T1000 (cell line): ENCODE measurements around the gene TMOD1.
"Not testable (repeated sequence)": the region's sequence is repeated elsewhere in the genome, so short reads cannot be mapped to it uniquely, and the experiment has no call there.

Source experiments
- DNase-seq: peaks from one replicate; lab custom pipeline; 2025; ENCODE audit warnings: mixed read lengths; lab: John Stamatoyannopoulos, UW

The TMOD1 gene

GRCh38 chr9:97568461-97569275, 67.2 kb downstream of the TMOD1 start:
- DNase-seq = no peak

- no peak for DNase-seq
Observed at GRCh38 chr9:97570899-97571298, 69.4 kb downstream of the TMOD1 start.

GRCh38 chr9:97571664-97572063, 70.2 kb downstream of the TMOD1 start:
- DNase-seq = no peak

DNA sequence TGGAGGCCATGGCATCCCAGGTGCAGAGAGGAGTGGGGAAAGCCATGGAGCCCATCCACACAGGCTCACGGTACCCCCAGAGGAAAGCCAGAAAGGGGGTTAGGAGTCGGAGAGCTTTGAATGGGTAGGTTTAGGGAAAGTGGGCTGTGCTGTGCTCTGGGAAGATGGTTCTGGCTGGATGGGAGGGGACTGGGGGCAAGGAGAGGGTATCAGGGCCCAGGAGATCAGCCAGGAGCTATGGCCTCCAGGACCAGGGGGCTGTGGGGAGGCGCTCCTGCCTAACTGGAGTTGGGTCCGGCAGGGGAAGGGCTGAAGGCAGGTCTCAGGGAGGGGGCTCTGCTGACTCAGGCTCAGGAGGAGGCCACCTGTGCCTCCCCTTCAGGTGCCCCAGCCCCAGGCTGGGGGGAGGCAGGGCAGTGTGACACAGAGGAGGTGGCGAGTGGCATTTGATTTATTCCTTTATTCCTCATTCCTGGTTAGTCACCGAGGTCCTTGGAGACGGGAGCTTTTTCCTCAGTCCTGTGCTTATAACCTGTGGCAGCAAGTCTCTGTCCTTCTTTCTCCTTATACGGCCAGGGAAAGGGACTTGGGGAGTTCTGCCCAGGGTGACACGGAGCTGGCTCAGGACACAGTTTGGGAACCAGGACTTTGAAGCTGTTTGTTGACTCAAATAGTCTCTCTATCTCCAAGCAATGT, 70.9 kb downstream of the TMOD1 start:
- no peak for DNase-seq

DNA sequence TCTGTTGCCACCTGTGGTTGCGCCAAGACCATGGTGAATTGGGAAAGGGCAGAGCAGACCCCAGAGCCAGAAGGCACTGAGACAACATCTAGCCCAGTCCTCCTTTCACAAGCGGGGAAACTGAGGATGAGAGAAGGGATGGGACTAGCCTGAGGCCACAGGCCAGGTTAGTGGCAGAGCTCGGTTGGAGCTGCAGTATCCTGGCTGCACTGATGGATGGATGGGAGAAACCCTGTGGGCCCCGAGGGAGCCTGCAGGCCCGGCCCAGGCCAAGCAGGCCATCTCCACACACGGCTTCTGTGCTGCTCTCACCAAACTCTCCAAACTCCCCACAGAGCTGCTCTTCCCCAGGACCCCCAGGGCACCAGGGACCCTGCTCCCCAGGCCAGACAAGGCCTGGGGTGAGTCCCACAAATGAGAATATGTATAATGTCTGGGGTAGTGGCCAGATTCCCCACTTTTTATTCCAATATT, 71.5 kb downstream of the TMOD1 start:
- DNase-seq = no peak

GRCh38 chr9:97573482-97574073, 72.1 kb downstream of the TMOD1 start:
- no peak for DNase-seq

GRCh38 chr9:97574101-97574571, 72.7 kb downstream of the TMOD1 start:
- DNase-seq = not testable (repeated sequence)

GRCh38 chr9:97574921-97575672, 73.6 kb downstream of the TMOD1 start:
- not testable (repeated sequence) for DNase-seq

GRCh38 chr9:97575673-97576200, 74.3 kb downstream of the TMOD1 start:
- no peak for DNase-seq

- DNase-seq = no peak
Observed at GRCh38 chr9:97577051-97577450, 75.6 kb downstream of the TMOD1 start.

DNA sequence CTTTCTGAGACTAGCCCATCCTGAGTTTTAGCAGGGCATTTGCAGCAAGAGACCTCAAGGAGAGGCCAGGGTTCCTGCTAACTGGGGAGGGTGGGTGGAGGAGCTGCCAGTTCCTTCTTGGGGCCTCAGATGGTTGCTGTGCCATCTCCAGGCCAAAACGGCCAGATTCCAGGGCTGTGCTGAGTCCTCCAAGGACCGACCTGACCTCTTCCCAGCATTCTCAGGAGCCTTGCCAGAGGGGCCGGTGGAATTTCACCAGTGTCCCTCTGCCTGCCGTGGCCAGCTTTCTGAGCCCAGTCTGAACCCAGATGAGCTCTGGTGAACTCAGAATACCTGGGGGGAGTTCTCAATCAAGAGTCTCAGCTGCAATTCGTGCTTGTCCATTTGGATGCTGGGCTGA, 77.4 kb downstream of the TMOD1 start:
- no peak for DNase-seq

DNA sequence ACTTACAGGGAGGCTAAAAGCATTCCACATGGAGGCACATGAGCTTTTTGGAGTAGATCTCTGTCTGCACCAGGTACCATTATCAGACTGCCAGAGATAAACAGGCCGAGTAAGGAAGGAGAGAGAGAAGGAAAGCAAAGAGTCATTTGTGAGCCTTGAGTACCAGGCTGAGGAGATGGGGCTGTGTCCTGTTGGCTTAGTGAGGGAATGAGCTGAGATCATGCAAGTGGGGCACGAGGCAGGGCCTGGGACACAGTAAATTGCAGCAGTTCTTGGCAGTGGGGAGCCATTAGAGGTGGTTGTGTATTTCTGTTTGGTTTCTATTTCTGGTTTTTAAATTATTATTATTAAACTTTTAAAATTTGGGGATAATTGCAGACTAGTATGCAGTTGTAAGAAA, 78.4 kb downstream of the TMOD1 start:
- no peak for DNase-seq

DNA sequence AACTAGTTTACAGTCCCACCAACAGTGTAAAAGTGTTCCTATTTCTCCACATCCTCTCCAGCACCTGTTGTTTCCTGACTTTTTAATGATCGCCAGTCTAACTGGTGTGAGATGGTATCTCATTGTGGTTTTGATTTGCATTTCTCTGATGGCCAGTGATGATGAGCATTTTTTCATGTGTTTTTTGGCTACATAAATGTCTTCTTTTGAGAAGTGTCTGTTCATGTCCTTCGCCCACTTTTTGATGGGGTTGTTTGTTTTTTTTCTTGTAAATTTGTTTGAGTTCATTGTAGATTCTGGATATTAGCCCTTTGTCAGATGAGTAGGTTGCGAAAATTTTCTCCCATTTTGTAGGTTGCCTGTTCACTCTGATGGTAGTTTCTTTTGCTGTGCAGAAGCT, 80.1 kb downstream of the TMOD1 start:
- not testable (repeated sequence) for DNase-seq

- not testable (repeated sequence) for DNase-seq
Observed at GRCh38 chr9:97584778-97585177, 83.3 kb downstream of the TMOD1 start.

- not testable (repeated sequence) for DNase-seq
Observed at GRCh38 chr9:97586909-97587308, 85.4 kb downstream of the TMOD1 start.

GRCh38 chr9:97591535-97591934, 90.1 kb downstream of the TMOD1 start:
- DNase-seq = no peak

DNA sequence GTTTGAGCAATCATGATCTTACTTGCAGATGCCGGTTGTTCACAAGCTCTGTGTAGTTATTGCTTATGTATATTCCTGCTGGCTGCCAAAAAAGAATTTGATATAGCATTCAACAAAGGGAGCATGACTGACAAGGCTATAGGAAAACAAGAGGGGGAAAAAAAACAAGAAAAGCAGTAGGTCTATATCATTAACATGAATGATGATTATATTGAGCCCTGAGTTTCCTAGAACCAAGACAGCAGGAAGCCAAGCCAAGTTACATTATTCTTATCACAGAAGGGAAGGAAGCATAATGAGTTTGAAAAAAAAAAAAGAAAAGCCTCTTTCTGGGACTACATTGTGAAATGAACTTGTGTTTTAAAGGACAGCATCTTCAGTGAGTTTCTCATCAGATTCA, 90.7 kb downstream of the TMOD1 start:
- no peak for DNase-seq

DNA sequence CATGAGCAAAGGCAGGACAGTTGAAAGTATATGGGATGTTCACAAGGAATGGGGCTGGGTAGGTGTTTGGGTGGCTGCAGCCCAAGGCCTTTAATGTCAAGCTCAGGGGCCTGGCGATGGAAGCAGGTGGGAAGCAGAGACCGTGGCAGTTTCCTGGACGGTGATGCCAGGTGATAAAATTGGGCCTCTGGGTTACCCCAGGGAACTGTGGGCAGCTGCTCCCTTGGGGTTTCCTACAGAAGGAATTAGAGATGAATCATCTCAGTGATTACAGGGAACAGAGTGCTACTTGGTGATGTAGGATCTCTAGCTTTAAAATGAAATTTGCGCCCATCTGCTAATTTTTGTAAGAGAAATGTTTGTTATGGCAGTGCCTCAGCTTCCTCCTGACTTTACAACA, 92.5 kb downstream of the TMOD1 start:
- no peak for DNase-seq

GRCh38 chr9:97594381-97594921, 93.0 kb downstream of the TMOD1 start:
- DNase-seq = no peak

GRCh38 chr9:97596906-97597305, 95.4 kb downstream of the TMOD1 start:
- no peak for DNase-seq
